HG03521 (cell line): Measurements from ENCODE around the gene CRYL1.

Source experiments
- ATAC-seq: cut with Tn5 transposase; IDR thresholded peaks from one replicate; pipeline ENCODE4 v1.9.1; 2021; ENCODE audit warnings: mild to moderate bottlenecking, moderate library complexity; ENCODE audit not compliant: unreplicated experiment

The CRYL1 gene

GRCh38 chr13:20525601-20526544 lies at the start of gene CRYL1:
CRYL1 (minus strand) TSS chr13:20525857; CDS start chr13:20525794, 63 bp downstream.
- ATAC-seq, result peak; percentile 82

- no peak for ATAC-seq
Observed at GRCh38 chr13:20573636-20574035, 48.0 kb upstream of the CRYL1 start.

- no peak for ATAC-seq
Observed at GRCh38 chr13:20573186-20573585, 47.5 kb upstream of the CRYL1 start.

GRCh38 chr13:20571676-20572075 lies 46.0 kb upstream of the CRYL1 start:
- ATAC-seq, result no peak

DNA sequence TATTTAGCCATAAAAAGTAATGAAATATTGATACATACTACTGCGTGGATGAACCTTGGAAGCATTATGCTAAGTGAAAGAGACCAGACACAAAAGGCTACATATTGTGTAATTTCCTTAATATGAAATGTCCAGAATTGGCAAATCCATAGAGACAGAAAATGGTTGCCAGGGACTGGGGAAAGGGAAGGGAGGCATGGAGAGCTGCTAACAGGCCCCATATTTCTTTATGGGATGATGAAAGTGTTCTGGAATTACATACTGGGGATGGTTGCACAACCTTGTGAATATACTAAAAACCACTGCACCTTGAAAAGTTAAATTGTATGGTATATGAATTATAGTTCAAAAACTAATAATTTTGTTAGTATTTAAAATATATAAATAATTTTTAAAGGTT lies 44.9 kb upstream of the CRYL1 start:
- ATAC-seq, result no peak

DNA sequence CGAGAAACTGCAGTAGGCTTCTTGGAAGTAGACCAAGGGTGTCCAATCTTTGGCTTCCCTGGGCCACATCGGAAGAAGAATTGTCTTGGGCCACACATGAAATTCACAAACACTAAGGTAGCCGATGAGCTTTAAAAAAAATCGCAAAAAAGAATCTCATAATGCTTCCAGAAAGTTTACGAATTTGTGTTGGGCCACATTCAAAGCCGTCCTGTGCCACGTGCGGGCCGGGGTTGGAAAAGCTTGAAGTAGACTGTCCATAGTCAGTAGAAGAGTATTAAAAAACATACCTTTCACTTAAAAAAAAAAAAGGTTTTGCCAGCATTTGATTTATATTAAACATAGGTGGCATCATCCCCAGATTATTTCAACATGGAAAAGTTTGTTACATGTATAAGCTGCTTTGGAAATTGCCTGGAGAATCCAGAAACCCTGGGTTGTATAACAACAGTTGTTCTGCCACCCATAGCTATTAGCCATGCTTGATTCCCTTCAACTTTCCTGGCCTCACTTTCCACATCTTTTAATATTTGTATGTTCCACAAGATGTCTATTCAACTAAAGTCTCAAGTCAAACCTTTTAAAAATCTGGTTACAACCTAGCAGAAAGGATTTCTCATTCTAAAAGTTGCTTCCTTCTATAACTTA lies 42.3 kb upstream of the CRYL1 start:
- no peak for ATAC-seq

GRCh38 chr13:20566898-20567874 lies 41.5 kb upstream of the CRYL1 start, which contains the start of gene IFT88:
IFT88 (plus strand) TSS chr13:20567157; CDS start chr13:20574386, 7,229 bp downstream.
- ATAC-seq, result peak; percentile 86

DNA sequence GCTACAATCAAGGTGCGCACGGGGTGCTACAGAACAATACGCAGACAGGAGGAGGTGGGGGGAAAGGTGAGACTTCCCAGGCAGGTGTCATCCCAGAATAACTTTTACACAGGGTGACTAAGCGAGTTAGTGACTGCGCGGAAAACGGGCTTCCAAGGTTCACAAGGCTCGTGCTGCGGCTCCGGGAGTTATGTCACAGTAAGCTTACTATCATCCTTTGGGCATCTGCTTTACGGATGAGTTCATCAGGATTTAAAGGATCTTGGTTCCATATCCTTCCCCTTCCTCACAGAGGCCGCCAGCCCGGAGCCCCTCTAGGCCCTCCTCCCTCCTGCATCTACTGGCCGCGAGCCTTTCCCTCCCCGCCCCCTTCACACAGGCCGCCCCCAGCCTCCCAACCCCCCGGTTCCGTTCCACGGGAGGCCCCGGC lies 40.8 kb upstream of the CRYL1 start:
- no peak for ATAC-seq

- no peak for ATAC-seq
Observed at GRCh38 chr13:20565115-20565736, 39.6 kb upstream of the CRYL1 start.

DNA sequence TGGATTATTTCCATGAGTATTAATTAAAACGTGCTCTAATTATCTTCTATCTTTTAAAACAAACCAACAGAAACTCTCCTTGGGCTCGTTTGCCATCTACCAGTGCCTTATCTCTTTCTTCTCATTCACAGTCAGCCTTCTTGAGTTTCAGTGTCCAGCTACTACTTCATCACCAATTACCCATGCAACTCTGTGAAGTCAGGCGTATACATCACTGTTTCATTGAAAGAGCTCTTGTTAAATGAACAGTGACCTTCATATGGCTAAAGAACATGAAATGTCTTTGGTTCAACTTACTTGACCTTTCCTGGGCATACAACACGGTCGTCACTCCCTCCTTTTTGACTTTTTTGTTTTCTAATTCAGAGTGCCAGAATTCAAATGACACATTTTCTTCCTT lies 36.1 kb upstream of the CRYL1 start:
- no peak for ATAC-seq

DNA sequence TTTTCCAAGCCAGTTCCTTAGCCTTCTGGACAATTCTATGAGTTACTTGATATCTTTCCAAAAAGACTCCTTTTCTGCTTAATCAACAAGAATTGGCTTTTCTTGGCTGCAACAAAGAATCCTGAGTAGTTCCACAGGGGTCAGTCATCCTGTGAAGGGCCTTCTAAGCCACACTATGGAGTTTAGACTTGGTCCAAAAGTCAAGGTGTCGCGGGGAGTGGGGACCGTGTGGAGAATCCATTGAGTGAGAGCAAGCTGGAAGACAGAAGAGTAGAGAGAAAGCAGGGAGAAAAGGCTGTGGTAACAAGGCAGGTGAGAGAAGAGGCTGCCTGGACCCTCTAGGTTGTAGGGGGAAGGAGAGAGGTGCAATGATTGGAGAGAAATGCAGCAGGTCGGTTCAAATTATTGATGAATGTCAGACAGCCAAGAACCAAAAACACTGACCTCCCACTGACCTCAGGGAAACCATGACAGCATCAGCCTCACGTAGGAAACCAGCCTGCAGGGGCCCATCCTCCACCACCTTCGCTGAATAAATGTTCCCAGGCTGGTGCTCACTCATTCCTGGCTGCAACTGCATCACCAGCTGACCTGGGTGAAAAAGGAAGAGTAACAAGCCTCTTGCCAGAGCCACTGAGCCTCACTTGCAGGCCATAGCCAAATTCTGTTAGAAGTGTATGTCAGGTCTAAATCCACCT lies 34.2 kb upstream of the CRYL1 start:
- ATAC-seq, result no peak

- no peak for ATAC-seq
Observed at GRCh38 chr13:20558982-20559381, 33.3 kb upstream of the CRYL1 start.

GRCh38 chr13:20553311-20553710 lies 27.7 kb upstream of the CRYL1 start:
- ATAC-seq, result no peak

GRCh38 chr13:20550799-20551198 lies 25.1 kb upstream of the CRYL1 start:
- ATAC-seq, result no peak

DNA sequence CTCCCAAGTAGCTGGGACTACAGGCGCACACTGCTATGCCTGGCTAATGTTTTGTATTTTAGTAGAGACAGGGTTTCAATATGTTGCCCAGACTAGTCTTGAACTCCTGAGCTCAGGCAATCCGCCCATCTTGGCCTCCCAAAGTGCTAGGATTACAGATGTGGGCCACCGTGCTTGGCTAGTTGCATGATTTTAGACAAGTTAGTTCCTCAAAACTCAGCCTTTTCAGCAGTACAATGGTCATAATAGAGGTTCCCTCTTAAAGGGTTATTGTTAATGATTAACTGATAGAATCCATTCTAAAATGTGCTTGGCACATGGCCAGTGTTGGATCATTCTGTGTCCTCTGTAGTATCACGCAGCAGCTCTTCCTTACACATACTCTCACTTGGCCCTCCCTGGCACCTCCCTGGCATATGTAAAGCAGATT lies 21.8 kb upstream of the CRYL1 start:
- ATAC-seq, result no peak

DNA sequence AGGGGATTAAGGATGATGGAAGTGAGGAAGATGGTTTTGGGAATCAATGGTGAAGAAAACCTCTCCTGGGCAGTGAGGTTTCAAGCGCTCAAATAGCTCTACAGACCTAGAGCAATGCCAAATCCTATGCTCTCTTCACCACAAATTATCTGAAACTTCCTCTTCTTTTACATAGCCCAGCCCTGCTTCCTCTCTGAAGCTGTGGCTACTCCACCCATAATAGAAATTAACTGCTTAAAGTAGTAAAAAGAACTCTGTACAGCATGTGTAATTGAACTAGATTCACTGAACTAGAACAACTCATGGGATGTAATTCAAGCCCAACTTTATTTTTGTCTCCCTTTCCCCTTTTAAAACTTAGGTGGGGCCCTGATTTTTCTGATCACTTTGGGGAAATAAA lies 20.9 kb upstream of the CRYL1 start:
- ATAC-seq, result no peak

GRCh38 chr13:20544201-20544923 lies 18.7 kb upstream of the CRYL1 start:
- no peak for ATAC-seq

- no peak for ATAC-seq
Observed at GRCh38 chr13:20536992-20537391, 11.3 kb upstream of the CRYL1 start.

- ATAC-seq, result no peak
Observed at GRCh38 chr13:20534038-20534608, 8.5 kb upstream of the CRYL1 start.
